ENCODE measurements around the gene SMG5. TPM values are rescaled to one million over a fixed set of nuclear protein-coding genes. Genes with fewer than 3 reads are reported as not detected.
A peak's percentile ranks its signal among the peaks of the same experiment; 100 is the strongest.

The SMG5 gene
- polyA plus RNA-seq, 1 donor (not counting 4 experiments of a cell fraction or from before 2014, with no cell fraction given): 22.4 TPM

GRCh38 chr1:156285437-156285836 lies 2.8 kb upstream of the SMG5 start:
- Histone ChIP-seq H3K4me2 (ENCODE audit: control insufficient read depth, extremely low read depth, insufficient read depth, low read depth, low read length) (peak overlapping the region; percentile 99), H3K4me3 (ENCODE audit: control insufficient read depth in 2 of 3, extremely low read depth in 1 of 3, insufficient read depth in 2 of 3, low read depth in 1 of 3, low read length in 3 of 3) (peak overlapping the region in 1 of 3 experiments; percentile 42), H3K27ac (ENCODE audit: control insufficient read depth, insufficient read depth, low read length) (no peak overlapping the region), H3K36me3 (ENCODE audit: control insufficient read depth in 2 of 2, extremely low read depth in 1 of 2, insufficient read depth in 2 of 2, low read length in 2 of 2) (peaks cover 4 to 5% of the 10 kb centered on the region in 2 experiments), H4K20me1 (ENCODE audit: control insufficient read depth, extremely low read depth, insufficient read depth, low read length) (no peaks in the 10 kb centered on the region), H3K27me3 (ENCODE audit: control insufficient read depth, extremely low read depth, insufficient read depth, low read length) (no peaks in the 10 kb centered on the region), H3K9me3 (ENCODE audit: control insufficient read depth, low read depth, low read length) (no peaks in the 10 kb centered on the region), H3K9me1 (ENCODE audit: control insufficient read depth, extremely low read depth, insufficient read depth, low read length) (no peaks in the 10 kb centered on the region), H2AFZ (ENCODE audit: control insufficient read depth, low read length) (no peak overlapping the region), H3K9ac (ENCODE audit: control insufficient read depth, extremely low read depth, insufficient read depth, low read length) (no peak overlapping the region), H3K79me2 (ENCODE audit: control insufficient read depth, insufficient read depth, low read length) (peaks cover 34% of the 10 kb centered on the region), H3K4me1 (ENCODE audit: control insufficient read depth, extremely low read depth, insufficient read depth, low read length) (peaks cover 33% of the 10 kb centered on the region)
- FAIRE-seq (no peak), DNase-seq (ENCODE audit: low read depth, low spot score) (no peak)
- TF ChIP-seq CTCF (optimal IDR thresholded peaks at IDR 0.05 in 1 of 3, IDR thresholded peaks at IDR 0.05 in 1 of 3, conservative IDR thresholded peaks at IDR 0.05 in 1 of 3; ENCODE audit: extremely low read depth in 1 of 3, insufficient read depth in 2 of 3, low read length in 3 of 3) (no peak), EZH2 (IDR thresholded peaks at IDR 0.05; ENCODE audit: low read length) (no peak)
- dilution Hi-C loops (cut with MboI; ENCODE audit: extremely low pct_ligation_motif_present, low sequenced_read_pairs): no loop called here

- DNase-seq (ENCODE audit: low read depth, low spot score) (no peak), FAIRE-seq (peak; percentile 44)
- Histone ChIP-seq H3K79me2 (ENCODE audit: control insufficient read depth, insufficient read depth, low read length) (peaks cover 41% of the 10 kb centered on the region), H3K36me3 (ENCODE audit: control insufficient read depth in 2 of 2, extremely low read depth in 1 of 2, insufficient read depth in 2 of 2, low read length in 2 of 2) (peaks cover 4 to 6% of the 10 kb centered on the region in 2 experiments), H3K9me1 (ENCODE audit: control insufficient read depth, extremely low read depth, insufficient read depth, low read length) (no peaks in the 10 kb centered on the region), H3K9me3 (ENCODE audit: control insufficient read depth, low read depth, low read length) (no peaks in the 10 kb centered on the region), H3K4me1 (ENCODE audit: control insufficient read depth, extremely low read depth, insufficient read depth, low read length) (peaks cover 33% of the 10 kb centered on the region), H3K9ac (ENCODE audit: control insufficient read depth, extremely low read depth, insufficient read depth, low read length) (peak overlapping the region; percentile 45), H2AFZ (ENCODE audit: control insufficient read depth, low read length) (peak overlapping the region; percentile 55), H3K4me3 (ENCODE audit: control insufficient read depth in 2 of 3, extremely low read depth in 1 of 3, insufficient read depth in 2 of 3, low read depth in 1 of 3, low read length in 3 of 3) (peak overlapping the region; percentile 42 to 89 (median 85)), H3K27me3 (ENCODE audit: control insufficient read depth, extremely low read depth, insufficient read depth, low read length) (no peaks in the 10 kb centered on the region), H4K20me1 (ENCODE audit: control insufficient read depth, extremely low read depth, insufficient read depth, low read length) (no peaks in the 10 kb centered on the region), H3K4me2 (ENCODE audit: control insufficient read depth, extremely low read depth, insufficient read depth, low read depth, low read length) (peak overlapping the region; percentile 99), H3K27ac (ENCODE audit: control insufficient read depth, insufficient read depth, low read length) (peak overlapping the region; percentile 50)
- TF ChIP-seq EZH2 (IDR thresholded peaks at IDR 0.05; ENCODE audit: low read length) (no peak), CTCF (optimal IDR thresholded peaks at IDR 0.05 in 1 of 3, IDR thresholded peaks at IDR 0.05 in 1 of 3, conservative IDR thresholded peaks at IDR 0.05 in 1 of 3; ENCODE audit: extremely low read depth in 1 of 3, insufficient read depth in 2 of 3, low read length in 3 of 3) (no peak)
- dilution Hi-C loops (cut with MboI; ENCODE audit: extremely low pct_ligation_motif_present, low sequenced_read_pairs): no loop called here
Measured at GRCh38 chr1:156284757-156285156, 2.1 kb upstream of the SMG5 start.
